ENCODE results near the gene MAX.

DNA sequence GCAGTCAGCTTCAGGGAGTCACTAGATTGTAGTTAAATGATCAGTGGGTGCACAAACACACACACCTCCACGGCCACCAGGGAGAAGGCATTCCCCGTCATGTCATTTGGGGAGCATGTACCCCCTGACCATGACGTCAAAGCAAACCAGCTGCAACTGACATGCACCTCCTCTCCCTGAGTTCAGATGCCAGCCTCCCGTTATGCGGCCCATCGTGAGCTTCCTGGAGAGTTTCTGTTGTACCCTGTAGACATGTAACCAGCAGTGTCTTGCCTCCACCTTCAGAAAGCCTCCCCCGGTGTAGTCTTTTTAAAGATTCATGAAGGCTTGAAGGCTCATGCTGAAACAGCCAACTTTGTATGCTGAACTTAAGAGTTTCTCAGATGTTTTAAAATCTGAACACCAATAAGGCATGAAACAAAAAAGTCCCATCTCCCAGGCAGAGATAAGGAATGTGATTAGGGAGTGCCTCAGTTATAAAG, 60.8 kb downstream of the MAX start:
- TF ChIP-seq, protein P1, sequence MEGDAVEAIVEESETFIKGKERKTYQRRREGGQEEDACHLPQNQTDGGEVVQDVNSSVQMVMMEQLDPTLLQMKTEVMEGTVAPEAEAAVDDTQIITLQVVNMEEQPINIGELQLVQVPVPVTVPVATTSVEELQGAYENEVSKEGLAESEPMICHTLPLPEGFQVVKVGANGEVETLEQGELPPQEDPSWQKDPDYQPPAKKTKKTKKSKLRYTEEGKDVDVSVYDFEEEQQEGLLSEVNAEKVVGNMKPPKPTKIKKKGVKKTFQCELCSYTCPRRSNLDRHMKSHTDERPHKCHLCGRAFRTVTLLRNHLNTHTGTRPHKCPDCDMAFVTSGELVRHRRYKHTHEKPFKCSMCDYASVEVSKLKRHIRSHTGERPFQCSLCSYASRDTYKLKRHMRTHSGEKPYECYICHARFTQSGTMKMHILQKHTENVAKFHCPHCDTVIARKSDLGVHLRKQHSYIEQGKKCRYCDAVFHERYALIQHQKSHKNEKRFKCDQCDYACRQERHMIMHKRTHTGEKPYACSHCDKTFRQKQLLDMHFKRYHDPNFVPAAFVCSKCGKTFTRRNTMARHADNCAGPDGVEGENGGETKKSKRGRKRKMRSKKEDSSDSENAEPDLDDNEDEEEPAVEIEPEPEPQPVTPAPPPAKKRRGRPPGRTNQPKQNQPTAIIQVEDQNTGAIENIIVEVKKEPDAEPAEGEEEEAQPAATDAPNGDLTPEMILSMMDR (IDR thresholded peaks at IDR 0.05), result no peak
- TF ChIP-seq TCF7L2 (IDR thresholded peaks at IDR 0.05; ENCODE audit: low read depth, low read length), result no peak
- TF ChIP-seq, protein P2, sequence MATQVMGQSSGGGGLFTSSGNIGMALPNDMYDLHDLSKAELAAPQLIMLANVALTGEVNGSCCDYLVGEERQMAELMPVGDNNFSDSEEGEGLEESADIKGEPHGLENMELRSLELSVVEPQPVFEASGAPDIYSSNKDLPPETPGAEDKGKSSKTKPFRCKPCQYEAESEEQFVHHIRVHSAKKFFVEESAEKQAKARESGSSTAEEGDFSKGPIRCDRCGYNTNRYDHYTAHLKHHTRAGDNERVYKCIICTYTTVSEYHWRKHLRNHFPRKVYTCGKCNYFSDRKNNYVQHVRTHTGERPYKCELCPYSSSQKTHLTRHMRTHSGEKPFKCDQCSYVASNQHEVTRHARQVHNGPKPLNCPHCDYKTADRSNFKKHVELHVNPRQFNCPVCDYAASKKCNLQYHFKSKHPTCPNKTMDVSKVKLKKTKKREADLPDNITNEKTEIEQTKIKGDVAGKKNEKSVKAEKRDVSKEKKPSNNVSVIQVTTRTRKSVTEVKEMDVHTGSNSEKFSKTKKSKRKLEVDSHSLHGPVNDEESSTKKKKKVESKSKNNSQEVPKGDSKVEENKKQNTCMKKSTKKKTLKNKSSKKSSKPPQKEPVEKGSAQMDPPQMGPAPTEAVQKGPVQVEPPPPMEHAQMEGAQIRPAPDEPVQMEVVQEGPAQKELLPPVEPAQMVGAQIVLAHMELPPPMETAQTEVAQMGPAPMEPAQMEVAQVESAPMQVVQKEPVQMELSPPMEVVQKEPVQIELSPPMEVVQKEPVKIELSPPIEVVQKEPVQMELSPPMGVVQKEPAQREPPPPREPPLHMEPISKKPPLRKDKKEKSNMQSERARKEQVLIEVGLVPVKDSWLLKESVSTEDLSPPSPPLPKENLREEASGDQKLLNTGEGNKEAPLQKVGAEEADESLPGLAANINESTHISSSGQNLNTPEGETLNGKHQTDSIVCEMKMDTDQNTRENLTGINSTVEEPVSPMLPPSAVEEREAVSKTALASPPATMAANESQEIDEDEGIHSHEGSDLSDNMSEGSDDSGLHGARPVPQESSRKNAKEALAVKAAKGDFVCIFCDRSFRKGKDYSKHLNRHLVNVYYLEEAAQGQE (IDR thresholded peaks at IDR 0.05; ENCODE audit: insufficient read depth in 1 of 2, low read depth in 2 of 2, low read length in 1 of 2), result no peak
